GM19238 (cell line): ENCODE data around the gene PEX10.
"Not testable (repeated sequence)": the region's sequence is repeated elsewhere in the genome, so short reads cannot be mapped to it uniquely, and the experiment has no call there.

Experiments
- DNase-seq: peaks from one replicate; pipeline ENCODE4 v3.0.0; 2011; ENCODE audit warnings: low spot score; ENCODE audit not compliant: insufficient read length

The PEX10 gene

DNA sequence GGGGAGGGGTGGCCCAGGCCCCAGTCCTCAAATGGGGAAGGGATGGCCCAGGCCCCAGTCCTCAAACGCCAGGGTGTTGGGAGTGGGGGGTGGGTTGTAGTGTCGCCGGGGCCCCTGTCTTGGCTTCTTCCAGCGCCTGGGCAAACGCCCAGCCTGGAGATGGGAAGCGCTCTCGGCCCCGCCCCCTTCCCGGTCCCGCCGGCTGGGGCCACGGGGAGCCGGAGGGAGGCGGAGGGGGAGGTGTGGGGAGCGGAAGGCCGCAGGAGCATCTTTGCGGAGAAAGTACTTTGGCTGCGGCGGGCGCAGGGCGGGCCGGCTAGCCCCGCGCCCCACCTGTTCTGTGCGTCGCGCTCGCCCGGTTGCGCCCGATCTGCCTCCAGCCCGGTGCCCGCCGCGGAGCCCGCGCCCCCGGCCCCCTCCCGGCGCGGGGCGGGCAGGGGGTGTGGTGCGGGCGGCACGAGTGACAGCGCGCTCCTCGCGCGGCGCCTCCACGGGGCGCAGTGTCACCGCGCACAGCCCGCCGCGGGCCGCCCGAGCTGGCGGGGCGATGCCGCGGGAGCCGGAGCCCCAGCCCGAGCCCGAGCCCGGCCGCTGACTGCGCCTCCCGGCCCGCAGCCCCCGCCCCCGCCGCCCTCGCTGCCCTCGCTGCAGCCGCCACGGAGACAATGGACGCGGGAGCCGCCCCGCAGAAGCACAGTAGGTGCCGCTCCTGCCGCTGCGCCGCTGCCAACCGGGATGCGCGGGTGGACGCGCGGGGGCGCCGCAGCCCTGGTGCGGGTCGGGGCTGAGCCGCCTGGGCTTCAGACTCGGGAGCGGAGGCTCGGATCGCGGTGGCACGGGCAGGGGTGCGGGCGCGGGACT is 31.1 kb upstream of the PEX10 start:
- no peak for DNase-seq

DNA sequence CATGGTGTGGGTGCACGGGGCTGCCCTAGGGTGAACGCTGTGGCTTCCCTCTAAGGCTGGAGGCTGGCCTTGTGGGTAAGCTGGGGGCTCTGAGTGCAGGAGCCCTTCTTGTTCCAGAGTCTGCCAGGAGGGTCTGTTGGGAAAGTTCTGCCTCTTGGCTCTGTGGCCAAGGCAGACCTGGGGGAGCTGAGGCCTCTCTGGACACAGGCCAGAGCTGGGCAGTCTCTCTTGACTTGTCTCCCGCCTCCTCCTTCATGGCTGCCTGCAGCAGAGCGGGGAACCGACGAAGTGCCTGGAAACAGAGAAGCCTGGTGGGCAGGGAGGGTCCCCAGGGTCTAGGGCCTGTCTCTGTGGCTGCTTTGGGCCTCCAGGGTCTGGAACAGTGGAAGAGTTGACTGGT is 30.3 kb upstream of the PEX10 start:
- DNase-seq = no peak

DNA sequence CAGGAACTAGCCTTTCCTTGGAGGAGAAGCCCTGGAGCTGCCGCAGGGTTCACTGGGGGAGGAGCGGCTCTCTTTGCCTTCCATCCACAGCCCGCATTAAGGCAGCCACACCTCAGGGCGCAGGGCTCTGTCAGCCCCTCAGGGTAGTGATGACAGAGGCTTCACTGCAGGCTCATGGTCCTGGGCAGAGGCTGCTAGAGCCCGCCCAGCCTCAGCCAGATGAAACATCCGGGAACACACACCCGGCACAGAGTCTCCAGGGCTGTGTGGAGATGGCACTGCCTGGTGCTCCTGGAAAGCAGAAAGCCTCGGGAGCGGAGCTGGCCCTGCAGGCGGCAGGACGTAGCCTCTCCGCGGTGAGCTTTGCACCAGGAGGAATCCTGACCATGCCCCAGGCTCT is 29.4 kb upstream of the PEX10 start:
- no peak for DNase-seq

GRCh38 chr1:2440346-2440745 is 28.0 kb upstream of the PEX10 start:
- DNase-seq = not testable (repeated sequence)

GRCh38 chr1:2439369-2439768 is 27.0 kb upstream of the PEX10 start:
- no peak for DNase-seq

- DNase-seq = no peak
These were observed 26.3 kb upstream of the PEX10 start for GRCh38 chr1:2438641-2439040.

DNA sequence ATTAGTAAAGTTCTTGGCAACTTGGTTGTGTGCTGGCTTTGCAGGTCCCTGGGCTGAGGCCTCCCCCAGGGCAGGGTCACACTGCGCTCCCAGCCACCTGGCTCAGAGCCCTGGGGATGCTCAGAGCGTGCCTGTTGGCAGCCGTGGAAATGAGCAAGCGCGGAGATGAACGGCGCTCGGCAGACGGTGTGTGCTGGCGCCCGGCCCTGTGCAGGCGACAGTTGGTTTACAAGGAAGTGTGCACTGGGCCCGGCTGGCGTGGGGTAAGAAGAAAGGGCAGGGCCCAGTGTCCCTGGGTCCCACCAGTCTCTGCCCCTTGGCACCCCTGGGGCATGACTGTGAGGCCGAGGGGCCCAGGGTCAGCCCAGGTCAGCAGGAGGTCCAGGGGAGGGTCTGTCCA is 25.7 kb upstream of the PEX10 start:
- no peak for DNase-seq

- no peak for DNase-seq
These were observed 25.3 kb upstream of the PEX10 start for GRCh38 chr1:2437617-2438016.

DNA sequence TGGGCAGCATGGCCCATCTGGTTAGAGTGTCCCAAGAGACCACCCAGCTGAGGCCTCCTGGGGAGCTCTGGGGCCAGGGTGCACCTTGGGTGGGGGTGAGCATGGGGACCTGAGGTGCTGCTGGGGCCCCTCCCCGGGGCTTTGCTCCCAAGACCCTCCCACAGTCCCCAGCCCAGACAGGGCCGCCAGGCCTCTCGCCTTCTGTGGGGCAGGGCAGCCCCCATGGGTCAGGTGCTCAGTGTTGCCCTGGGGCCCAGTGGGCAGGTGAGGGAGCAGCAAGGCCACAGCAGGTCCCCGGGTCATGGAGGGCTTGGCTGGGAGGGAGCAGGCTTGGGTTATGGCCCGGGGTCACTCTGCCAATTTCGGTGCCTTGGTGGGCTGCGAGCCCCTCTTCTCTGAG is 24.5 kb upstream of the PEX10 start:
- DNase-seq = no peak

DNA sequence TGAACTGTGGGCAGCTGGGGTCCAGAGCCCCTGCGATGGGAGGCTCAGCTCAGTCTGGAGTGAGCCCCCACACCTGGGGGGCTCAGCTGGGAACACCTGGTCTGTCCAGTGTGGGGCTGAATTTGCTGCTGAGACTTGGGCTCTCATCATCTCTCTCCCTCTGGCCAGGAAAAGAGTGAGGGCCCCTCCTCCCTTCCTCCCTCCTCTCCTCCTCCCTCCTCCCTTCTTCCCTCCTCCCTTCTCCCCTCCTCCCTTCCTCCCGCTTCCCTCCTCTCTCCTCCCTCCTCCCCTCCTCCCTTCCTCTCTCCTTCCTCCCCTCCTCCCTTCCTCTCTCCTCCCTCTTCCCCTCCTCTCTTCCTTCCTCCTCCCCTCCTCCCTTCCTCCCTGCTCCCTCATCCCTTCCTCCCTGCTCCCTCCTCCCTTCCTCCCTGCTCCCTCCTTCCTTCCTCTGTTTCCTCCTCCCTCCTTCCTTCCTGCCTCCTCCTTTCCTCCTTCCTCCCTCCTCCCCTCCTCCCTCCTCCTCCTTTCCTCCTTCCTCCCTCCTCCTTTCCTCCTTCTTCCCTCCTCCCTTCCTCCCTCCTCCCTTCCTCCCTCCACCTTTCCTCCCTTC is 23.5 kb upstream of the PEX10 start:
- DNase-seq = no peak

DNA sequence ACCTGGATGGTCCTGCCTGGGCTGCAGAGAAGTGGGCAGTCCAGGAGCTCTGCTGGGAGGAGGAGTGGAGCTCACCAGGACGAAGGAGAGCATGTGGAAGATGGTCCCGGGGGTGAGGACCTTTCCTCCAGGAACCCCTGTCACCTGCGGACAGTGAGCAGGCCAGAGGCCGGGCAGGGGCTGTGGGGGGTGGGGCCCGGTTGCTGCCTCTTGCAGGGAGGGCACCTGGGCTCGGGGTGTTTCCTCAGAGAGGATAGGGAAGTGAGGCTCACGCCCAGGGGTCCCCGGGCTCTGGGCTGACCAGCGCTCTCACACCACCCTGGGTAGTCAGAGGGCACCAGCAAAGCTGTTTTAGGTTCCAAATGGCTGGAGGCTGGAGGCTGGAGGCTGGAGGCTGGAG is 22.7 kb upstream of the PEX10 start:
- DNase-seq = no peak

- no peak for DNase-seq
These were observed 21.7 kb upstream of the PEX10 start for GRCh38 chr1:2433936-2434655.

GRCh38 chr1:2433196-2433595 is 20.8 kb upstream of the PEX10 start:
- DNase-seq = no peak

- no peak for DNase-seq
These were observed 20.1 kb upstream of the PEX10 start for GRCh38 chr1:2432441-2432844.

DNA sequence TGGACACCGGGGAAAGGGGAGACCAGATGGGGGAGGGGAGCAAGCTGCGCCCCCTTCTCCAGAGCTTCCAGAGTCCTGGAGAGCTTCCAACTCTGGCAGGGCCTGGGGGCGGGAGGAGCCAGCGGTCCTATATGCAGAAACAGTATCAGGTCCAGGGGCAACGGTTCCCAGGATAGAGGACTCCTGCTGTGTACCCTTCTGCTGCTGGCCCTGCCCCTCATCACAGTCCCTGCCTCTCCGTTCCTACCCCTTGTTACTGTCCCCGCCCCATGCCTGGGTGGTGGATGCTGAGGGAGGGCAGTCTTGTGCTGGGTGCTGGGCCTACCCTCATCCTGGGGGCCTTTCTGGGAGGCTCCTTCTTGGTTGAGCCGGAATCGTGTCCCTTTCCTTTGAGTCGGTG is 19.2 kb upstream of the PEX10 start:
- DNase-seq = no peak

GRCh38 chr1:2431103-2431502 is 18.7 kb upstream of the PEX10 start:
- DNase-seq = no peak

DNA sequence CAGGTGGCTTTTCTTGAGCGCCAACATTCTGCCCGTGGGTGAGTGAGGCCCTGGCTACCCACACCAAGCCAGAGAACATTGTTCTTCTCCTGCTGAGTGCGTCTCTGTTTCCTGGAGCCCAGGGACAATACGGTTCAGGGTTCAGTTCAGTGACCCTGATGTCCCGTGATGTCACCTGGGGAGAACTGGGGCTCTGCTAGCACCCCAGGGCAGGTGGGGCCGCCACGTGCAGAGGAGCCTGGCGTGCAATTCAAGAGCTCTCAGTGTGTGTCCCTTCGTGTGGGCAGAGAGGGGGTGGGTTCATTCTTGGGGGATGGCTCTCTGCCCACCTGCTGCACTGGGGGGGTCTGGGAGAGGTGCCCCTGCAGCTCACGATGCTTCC is 18.2 kb upstream of the PEX10 start:
- no peak for DNase-seq

DNA sequence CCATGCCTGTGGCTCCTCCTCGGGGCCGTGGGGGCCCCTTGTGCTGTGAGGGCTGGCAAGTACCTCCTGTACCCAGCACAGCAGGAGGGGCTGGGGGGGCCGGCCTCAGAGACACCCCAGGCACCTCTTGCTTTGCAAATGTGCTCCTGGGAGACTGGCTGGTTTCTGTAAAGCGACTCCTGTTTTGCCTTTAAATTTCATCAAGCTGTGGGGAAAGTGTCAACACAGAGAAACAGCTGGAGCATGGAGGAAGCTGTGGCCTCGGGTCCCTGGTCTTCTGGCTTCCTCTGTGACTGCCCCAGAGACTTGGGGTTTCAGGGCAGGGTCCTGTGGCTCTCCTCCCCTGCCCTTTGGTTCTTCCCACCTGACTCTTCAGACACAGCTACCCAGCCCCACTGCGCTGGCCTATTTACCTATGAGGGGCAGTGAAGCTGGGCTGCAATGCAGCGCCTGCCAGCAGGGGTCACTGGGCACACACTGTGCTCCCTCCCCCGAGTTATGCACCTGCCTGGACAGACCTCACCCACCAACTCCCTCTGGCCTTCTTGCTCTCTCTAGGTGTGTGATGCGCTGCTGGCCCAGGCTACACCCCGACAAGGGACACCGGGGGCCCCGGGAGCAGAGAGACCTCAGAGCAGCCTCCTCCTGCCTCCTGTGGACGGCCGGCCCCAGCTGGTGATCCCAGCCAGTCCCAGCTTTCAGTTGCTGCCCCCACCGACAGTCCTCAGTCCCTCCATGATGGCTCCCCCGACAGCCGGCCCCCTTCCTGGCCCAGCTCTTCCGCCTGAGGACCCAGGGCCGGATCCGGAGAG is 17.6 kb upstream of the PEX10 start:
- DNase-seq = no peak

GRCh38 chr1:2428490-2428889 is 16.1 kb upstream of the PEX10 start:
- no peak for DNase-seq

DNA sequence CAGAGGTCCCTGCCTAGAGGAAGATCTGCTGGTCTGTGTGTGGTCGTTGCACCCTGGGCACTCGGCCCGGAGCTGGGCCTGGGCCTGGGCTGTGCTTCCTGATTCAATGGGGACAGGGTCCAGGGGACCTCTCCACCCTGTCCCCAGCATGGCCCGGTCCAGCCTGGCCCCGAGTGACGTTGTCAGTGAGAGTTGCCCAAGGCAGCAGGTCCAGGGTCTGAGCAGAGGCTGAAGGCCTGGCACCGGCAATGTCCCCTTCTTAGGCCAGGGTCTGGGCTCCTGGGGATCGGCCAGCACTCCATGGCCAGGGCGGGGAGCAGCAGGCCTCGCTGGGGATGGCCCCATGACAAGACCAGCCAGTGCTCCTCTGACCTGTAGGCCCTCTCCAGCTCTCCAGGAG is 15.6 kb upstream of the PEX10 start:
- no peak for DNase-seq

DNA sequence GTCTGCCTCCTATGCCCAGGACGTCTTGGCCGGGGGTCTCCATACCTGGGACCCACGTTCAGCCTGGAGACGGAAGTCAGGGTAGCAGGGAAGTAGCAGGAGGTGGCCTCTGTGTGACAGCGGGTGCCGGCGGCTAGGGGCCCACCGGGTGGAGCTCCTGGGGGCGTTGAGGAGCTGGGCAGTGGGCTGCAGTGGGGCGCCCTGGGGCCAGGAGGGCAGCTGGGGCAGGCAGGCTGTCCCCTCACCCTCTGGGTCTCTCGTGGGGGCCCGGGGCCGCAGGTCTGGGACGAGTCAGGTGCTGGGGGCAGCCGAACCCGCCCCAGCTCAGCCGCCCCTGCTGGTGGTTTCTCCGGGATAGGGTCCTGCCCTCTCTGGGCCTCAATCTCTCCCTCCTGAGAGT is 14.7 kb upstream of the PEX10 start:
- DNase-seq = no peak

- no peak for DNase-seq
These were observed 14.2 kb upstream of the PEX10 start for GRCh38 chr1:2426540-2426939.
